Duodenal mucosa (tissue), 2 donors: ENCODE results near the gene WDR5.

Experiments
- H3K27ac ChIP-seq: one replicate; pipeline ENCODE4 v1.7.0; 2013; ENCODE audit warnings: low read depth, low read length
- H3K27me3 ChIP-seq, 2 donors: one replicate each; pipeline ENCODE4 v1.7.0; 2013; ENCODE audit warnings: low read length in 2 of 2, control low read depth in 1 of 2; ENCODE audit not compliant: insufficient read depth in 2 of 2, control insufficient read depth in 1 of 2
- H3K36me3 ChIP-seq, 2 donors: one replicate each; pipeline ENCODE4 v1.7.0; 2013; ENCODE audit warnings: low read length in 2 of 2, control low read depth in 1 of 2; ENCODE audit not compliant: insufficient read depth in 2 of 2, control insufficient read depth in 1 of 2
- H3K4me1 ChIP-seq, 2 donors: one replicate each; pipeline ENCODE4 v1.7.0; 2013; ENCODE audit warnings: low read length in 2 of 2, control low read depth in 1 of 2; ENCODE audit not compliant: insufficient read depth in 2 of 2, control insufficient read depth in 1 of 2
- H3K4me3 ChIP-seq, 2 donors: one replicate each; pipeline ENCODE4 v1.7.0; 2013; ENCODE audit warnings: low read length in 2 of 2, low read depth in 1 of 2
- H3K9ac ChIP-seq, 2 donors: one replicate each; pipeline ENCODE4 v1.7.0; 2013; ENCODE audit warnings: low read length in 2 of 2, low read depth in 1 of 2
- H3K9me3 ChIP-seq, 2 donors: one replicate each; pipeline ENCODE4 v1.7.0; 2013; ENCODE audit warnings: low read length in 2 of 2, control low read depth in 1 of 2; ENCODE audit not compliant: control insufficient read depth in 1 of 2

WDR5 gene

GRCh38 chr9:134173127-134174072, 37.5 kb downstream of the WDR5 start:
- no peak overlapping the region for H3K27ac ChIP-seq
- H3K4me3 ChIP-seq: no peak overlapping the region
- H3K27me3 ChIP-seq: peaks cover 10 to 15% of the 10 kb centered on the region in 2 donors
- peaks cover 11 to 19% of the 10 kb centered on the region in 2 donors for H3K4me1 ChIP-seq
- H3K9ac ChIP-seq: no peak overlapping the region
- H3K9me3 ChIP-seq: no peaks in the 10 kb centered on the region
- H3K36me3 ChIP-seq: no peaks in the 10 kb centered on the region

- H3K4me3 ChIP-seq: no peak overlapping the region
- H3K36me3 ChIP-seq: no peaks in the 10 kb centered on the region
- H3K9me3 ChIP-seq: no peaks in the 10 kb centered on the region
- peaks cover 11 to 13% of the 10 kb centered on the region in 2 donors for H3K4me1 ChIP-seq
- no peak overlapping the region for H3K27ac ChIP-seq
- H3K9ac ChIP-seq: no peak overlapping the region
- H3K27me3 ChIP-seq: peaks cover 10 to 21% of the 10 kb centered on the region in 2 donors
These were observed 38.2 kb downstream of the WDR5 start for GRCh38 chr9:134174073-134174449.

- Histone ChIP-seq H3K4me3 (no peak overlapping the region), H3K9ac (no peak overlapping the region), H3K4me1 (peaks cover 6 to 8% of the 10 kb centered on the region in 2 donors), H3K27ac (no peak overlapping the region), H3K36me3 (no peaks in the 10 kb centered on the region), H3K27me3 (peaks cover 10 to 23% of the 10 kb centered on the region in 2 donors), H3K9me3 (no peaks in the 10 kb centered on the region)
These were observed 38.8 kb downstream of the WDR5 start for GRCh38 chr9:134174526-134175290.

- Histone ChIP-seq H3K27me3 (peaks cover 10 to 27% of the 10 kb centered on the region in 2 donors), H3K9ac (no peak overlapping the region), H3K27ac (no peak overlapping the region), H3K36me3 (no peaks in the 10 kb centered on the region), H3K4me3 (no peak overlapping the region), H3K9me3 (no peaks in the 10 kb centered on the region), H3K4me1 (peaks cover 6 to 8% of the 10 kb centered on the region in 2 donors)
These were observed 39.5 kb downstream of the WDR5 start for GRCh38 chr9:134175291-134175807.

- Histone ChIP-seq H3K4me1 (peaks cover 6 to 8% of the 10 kb centered on the region in 2 donors), H3K36me3 (no peaks in the 10 kb centered on the region), H3K9me3 (no peaks in the 10 kb centered on the region), H3K9ac (no peak overlapping the region), H3K27ac (no peak overlapping the region), H3K4me3 (no peak overlapping the region), H3K27me3 (peaks cover 10 to 27% of the 10 kb centered on the region in 2 donors)
These were observed 40.1 kb downstream of the WDR5 start for GRCh38 chr9:134175808-134176598.

GRCh38 chr9:134176599-134176968, 40.7 kb downstream of the WDR5 start:
- Histone ChIP-seq H3K27me3 (peaks cover 10 to 27% of the 10 kb centered on the region in 2 donors), H3K4me1 (peaks cover 6 to 8% of the 10 kb centered on the region in 2 donors), H3K9me3 (no peaks in the 10 kb centered on the region), H3K27ac (no peak overlapping the region), H3K36me3 (no peaks in the 10 kb centered on the region), H3K4me3 (no peak overlapping the region), H3K9ac (no peak overlapping the region)

- Histone ChIP-seq H3K36me3 (no peaks in the 10 kb centered on the region), H3K27me3 (peaks cover 10 to 27% of the 10 kb centered on the region in 2 donors), H3K9ac (no peak overlapping the region), H3K9me3 (no peaks in the 10 kb centered on the region), H3K27ac (no peak overlapping the region), H3K4me1 (peaks cover 6 to 8% of the 10 kb centered on the region in 2 donors), H3K4me3 (no peak overlapping the region)
These were observed 41.3 kb downstream of the WDR5 start for GRCh38 chr9:134177186-134177585.

GRCh38 chr9:134177624-134178393, 41.9 kb downstream of the WDR5 start:
- H3K27ac ChIP-seq: no peak overlapping the region
- no peaks in the 10 kb centered on the region for H3K36me3 ChIP-seq
- H3K9me3 ChIP-seq: no peaks in the 10 kb centered on the region
- peaks cover 10 to 27% of the 10 kb centered on the region in 2 donors for H3K27me3 ChIP-seq
- H3K4me1 ChIP-seq: peaks cover 6 to 8% of the 10 kb centered on the region in 2 donors
- no peak overlapping the region for H3K4me3 ChIP-seq
- H3K9ac ChIP-seq: no peak overlapping the region

- no peaks in the 10 kb centered on the region for H3K9me3 ChIP-seq
- peaks cover 10 to 27% of the 10 kb centered on the region in 2 donors for H3K27me3 ChIP-seq
- peaks cover 6 to 8% of the 10 kb centered on the region in 2 donors for H3K4me1 ChIP-seq
- H3K36me3 ChIP-seq: no peaks in the 10 kb centered on the region
- H3K4me3 ChIP-seq: no peak overlapping the region
- H3K27ac ChIP-seq: no peak overlapping the region
- no peak overlapping the region for H3K9ac ChIP-seq
These were observed 42.5 kb downstream of the WDR5 start for GRCh38 chr9:134178394-134178767.
